Transverse colon (tissue), 4 donors: ENCODE data around the gene SMPD2. TPM values are rescaled to one million over a fixed set of nuclear protein-coding genes. Genes with fewer than 3 reads are reported as not detected.

ENCODE experiments used
- DNase-seq: peaks from one replicate; pipeline ENCODE4 v3.0.0-alpha.2; 2019
- H3K27ac ChIP-seq, 4 donors: fragments of 200-600 bp; sonication (generic); 2 replicates each; pipeline ENCODE4 v1.5.1; 2016 to 2018; ENCODE audit warnings: inconsistent platforms in 4 of 4
- H3K27me3 ChIP-seq: fragments of 200-600 bp; sonication (generic); 2 replicates; pipeline ENCODE4 v1.5.1; 2017; ENCODE audit warnings: inconsistent platforms
- H3K36me3 ChIP-seq, 4 donors: fragments of 200-600 bp; sonication (generic); 2 replicates each; pipeline ENCODE4 v1.5.1; 2017 to 2019; ENCODE audit warnings: inconsistent platforms in 4 of 4
- H3K4me1 ChIP-seq, 4 donors: fragments of 200-600 bp; sonication (generic); 2 replicates each; pipeline ENCODE4 v1.5.1; 2017 to 2020; ENCODE audit warnings: inconsistent platforms in 4 of 4
- H3K4me3 ChIP-seq, 4 donors: fragments of 200-600 bp; sonication (generic); 1 replicate in 1 of 4; 2 replicates in 3 of 4; pipeline versions ENCODE4 v1.5.1 to v1.6.1; 2017 to 2019; ENCODE audit warnings: inconsistent platforms in 4 of 4
- H3K9me3 ChIP-seq, 2 donors: fragments of 200-600 bp; sonication (generic); 2 replicates each; pipeline ENCODE4 v1.5.1; 2017 to 2019; ENCODE audit warnings: inconsistent platforms in 2 of 2
- CTCF ChIP-seq, 5 experiments: fragments of 200-600 bp in 3 of 5; fragments of 450-650 bp in 2 of 5; sonication (generic) in 3 of 5; IDR thresholded peaks; 1 replicate in 2 of 5; 2 replicates in 3 of 5; pipeline ENCODE4 v1.5.1; 2016 to 2017; ENCODE audit warnings: antibody characterized with exemption in 5 of 5, inconsistent platforms in 3 of 5, mild to moderate bottlenecking in 2 of 5, moderate library complexity in 1 of 5
- EP300 ChIP-seq: sonication (generic); formaldehyde crosslinking; IDR thresholded peaks from one replicate; pipeline ENCODE4 v1.6.1; 2017; ENCODE audit warnings: antibody characterized with exemption, low read depth
- POLR2A ChIP-seq: fragments of 450-650 bp; IDR thresholded peaks from one replicate; pipeline ENCODE4 v1.6.1; 2016; ENCODE audit warnings: antibody characterized with exemption, mild to moderate bottlenecking, moderate library complexity
- POLR2AphosphoS5 ChIP-seq, 3 donors: sonication (generic); formaldehyde crosslinking; IDR thresholded peaks; one replicate each; pipeline ENCODE4 v1.6.1; 2016; ENCODE audit warnings: antibody characterized with exemption in 3 of 3
- WGBS, 2 donors: methylation state at CpG; one replicate each; pipeline ENCODE4 v1.1.5; 2018; ENCODE audit warnings: low coverage in 1 of 2; 5-methylcytosine and 5-hydroxymethylcytosine counted together
- in situ Hi-C, 4 donors: fragments of 200-750 bp; cut with MboI; loops; one replicate each; pipeline versions ENCODE4 v1.15.0 to v1.15.1; 2017; ENCODE audit warnings: low sequenced_read_pairs in 3 of 4, low pct_ligation_motif_present in 1 of 4, low pct_unique_long_range_greater_than_20kb in 1 of 4
- intact Hi-C: fragments of 100-400 bp; cut with DNase I; formaldehyde crosslinking; loops from one replicate; pipeline ENCODE4 v1.15.1; 2023; ENCODE audit warnings: low total_unique reads
- total RNA-seq, 4 donors: library from RNA; depleted of rRNA; stranded (reverse); fragments of >200 nt; gene quantifications; one replicate each; pipeline ENCODE4 v1.1.0, GENCODE V29; 2016

Gene SMPD2
- total RNA-seq, 4 donors from 2014 or later, result 9.4 to 34.5 (median 30.3) TPM

DNA sequence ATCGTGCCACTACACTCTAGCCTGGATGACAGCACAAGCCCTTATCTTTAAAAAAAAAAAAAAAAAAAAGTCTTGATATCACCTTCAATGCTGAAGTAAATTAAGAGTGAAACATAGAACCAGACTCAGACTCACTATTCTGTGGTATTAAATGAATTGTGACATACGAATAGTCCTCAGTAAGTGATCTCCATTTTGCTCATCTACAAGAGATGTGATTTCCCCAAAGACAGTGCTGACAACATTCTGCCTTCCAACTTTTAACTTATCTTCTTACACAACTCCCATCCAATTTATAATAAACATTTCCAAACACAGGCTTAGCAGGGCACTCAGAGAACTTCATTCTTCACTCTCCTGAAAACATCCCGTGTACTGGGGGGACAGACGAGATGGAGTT, 34.5 kb downstream of the SMPD2 start:
- peaks cover 0 to 18% (median 6%) of the 10 kb centered on the region in 4 donors for H3K36me3 ChIP-seq
- no peak for TF ChIP-seq POLR2A
- no peak for TF ChIP-seq POLR2AphosphoS5 (IDR thresholded peaks at IDR 0.05)
- no peak for TF ChIP-seq EP300
- no peak for TF ChIP-seq CTCF (IDR thresholded peaks at IDR 0.05)
- intact Hi-C loops, result no loop called here
- 71 to 84% methylated on average over 3 to 4 of the region's 4 CpGs for WGBS, 2 donors
- H3K4me3 ChIP-seq, result no peak overlapping the region
- H3K27ac ChIP-seq, result no peak overlapping the region
- H3K27me3 ChIP-seq, result no peaks in the 10 kb centered on the region
- no peak for DNase-seq
- in situ Hi-C loops, result no loop called here
- H3K4me1 ChIP-seq, result peaks cover under 1 to 31% (median 18%) of the 10 kb centered on the region in 4 donors
- H3K9me3 ChIP-seq, result no peaks in the 10 kb centered on the region

- Histone ChIP-seq H3K36me3 (peaks cover 0 to 18% (median 6%) of the 10 kb centered on the region in 4 donors), H3K4me1 (peaks cover 7 to 37% (median 22%) of the 10 kb centered on the region in 4 donors)
- no peak for TF ChIP-seq POLR2AphosphoS5 (IDR thresholded peaks at IDR 0.05)
- no peak for TF ChIP-seq CTCF (IDR thresholded peaks at IDR 0.05)
- no peak for TF ChIP-seq POLR2A
- no peak for TF ChIP-seq EP300
Observed at GRCh38 chr6:109475625-109476024, 35.1 kb downstream of the SMPD2 start.

GRCh38 chr6:109477184-109477583, 36.7 kb downstream of the SMPD2 start:
- intact Hi-C loops (no loop called here), in situ Hi-C loops (no loop called here)
- 92 to 100% methylated on average over 2 of the region's 2 CpGs for WGBS, 2 donors
- peaks cover 21 to 53% (median 34%) of the 10 kb centered on the region in 4 donors for H3K4me1 ChIP-seq
- peaks cover 0 to 18% (median 6%) of the 10 kb centered on the region in 4 donors for H3K36me3 ChIP-seq
- no peaks in the 10 kb centered on the region for H3K9me3 ChIP-seq
- no peak for DNase-seq
- TF ChIP-seq CTCF (IDR thresholded peaks at IDR 0.05) (no peak), POLR2A (no peak), EP300 (no peak), POLR2AphosphoS5 (IDR thresholded peaks at IDR 0.05) (no peak)
- H3K4me3 ChIP-seq, result no peak overlapping the region
- H3K27me3 ChIP-seq, result no peaks in the 10 kb centered on the region
- H3K27ac ChIP-seq, result no peak overlapping the region

More at GRCh38 chr6:109475625-109476024, 35.1 kb downstream of the SMPD2 start:
- WGBS, 2 donors, result 72 to 79% methylated on average over 2 of the region's 2 CpGs
- H3K9me3 ChIP-seq, result no peaks in the 10 kb centered on the region
- H3K4me3 ChIP-seq, result no peak overlapping the region
- no peak overlapping the region for H3K27ac ChIP-seq
- intact Hi-C loops (no loop called here), in situ Hi-C loops (no loop called here)
- no peak for DNase-seq
- no peaks in the 10 kb centered on the region for H3K27me3 ChIP-seq

GRCh38 chr6:109477725-109478124, 37.2 kb downstream of the SMPD2 start:
- H3K36me3 ChIP-seq, result peaks cover 0 to 18% (median 6%) of the 10 kb centered on the region in 4 donors
- in situ Hi-C loops (no loop called here), intact Hi-C loops (no loop called here)
- no peak for DNase-seq
- peaks cover 21 to 56% (median 35%) of the 10 kb centered on the region in 4 donors for H3K4me1 ChIP-seq
- no peak overlapping the region for H3K4me3 ChIP-seq
- 85% methylated on average over 2 of the region's 2 CpGs; no CpG with 5 or more reads in 1 of the 2 donors for WGBS, 2 donors
- H3K27me3 ChIP-seq, result no peaks in the 10 kb centered on the region
- TF ChIP-seq POLR2A, result no peak
- no peak for TF ChIP-seq POLR2AphosphoS5 (IDR thresholded peaks at IDR 0.05)
- no peak for TF ChIP-seq CTCF (IDR thresholded peaks at IDR 0.05)
- TF ChIP-seq EP300, result no peak
- no peak overlapping the region for H3K27ac ChIP-seq
- no peaks in the 10 kb centered on the region for H3K9me3 ChIP-seq
